ENCODE measurements around the gene C17orf113.

GRCh38 chr17:42045719-42046118, 4.7 kb downstream of the C17orf113 start:
- no peak for TF ChIP-seq CTCF (IDR thresholded peaks at IDR 0.05; ENCODE audit: low read length)
- no peak for TF ChIP-seq EZH2 (IDR thresholded peaks at IDR 0.05; ENCODE audit: borderline replicate concordance, low read length)
